Psoas muscle (tissue), 8 donors: ENCODE measurements around the gene NME7. TPM values are rescaled to one million over a fixed set of nuclear protein-coding genes. Genes with fewer than 3 reads are reported as not detected.

Source experiments
- ATAC-seq, 4 donors: fragments of 200-7000 bp; cut with Tn5 transposase; one replicate each; pipeline ENCODE4 v1.9.1; 2020; ENCODE audit warnings: moderate library complexity in 3 of 4, mild to moderate bottlenecking in 2 of 4
- DNase-seq, 2 donors: peaks; one replicate each; pipeline ENCODE4 v3.0.0-alpha.2; 2020
- H3K27ac ChIP-seq: fragments of 200-600 bp; one replicate; pipeline ENCODE4 v1.8.0; 2022
- H3K27me3 ChIP-seq, 3 donors: fragments of 200-600 bp in 1 of 3; one replicate each; pipeline versions ENCODE4 v1.6.1 to v1.8.0; 2013 to 2022; ENCODE audit warnings: low read length in 2 of 3, mild to moderate bottlenecking in 2 of 3, moderate library complexity in 1 of 3; ENCODE audit not compliant: insufficient read depth in 3 of 3
- H3K36me3 ChIP-seq, 2 donors: fragments of 200-600 bp in 1 of 2; one replicate each; pipeline versions ENCODE4 v1.6.1 to v1.8.0; 2013 to 2022; ENCODE audit warnings: low read depth in 1 of 2, mild to moderate bottlenecking in 1 of 2, moderate library complexity in 1 of 2; ENCODE audit not compliant: insufficient read depth in 1 of 2
- H3K4me1 ChIP-seq: fragments of 200-600 bp; one replicate; pipeline ENCODE4 v1.8.0; 2022
- H3K4me3 ChIP-seq: fragments of 200-600 bp; one replicate; pipeline ENCODE4 v1.8.0; 2022; ENCODE audit warnings: mild to moderate bottlenecking
- H3K9me3 ChIP-seq: fragments of 200-600 bp; one replicate; pipeline ENCODE4 v1.8.0; 2022
- WGBS, 3 donors: extraction: QIAGEN DNeasy Blood & Tissue Kit; methylation state at CpG; one replicate each; pipeline versions ENCODE4 v1.1.6 to v1.1.7; 2013; 5-methylcytosine and 5-hydroxymethylcytosine counted together
- intact Hi-C, 2 donors: fragments of 100-400 bp; cut with DNase I; formaldehyde crosslinking; loops; one replicate each; pipeline versions ENCODE4 v1.11.0 to v1.14.2; 2022
- polyA plus RNA-seq, 3 donors: library from polyadenylated mRNA; stranded (reverse); fragments of 200-250 nt; gene quantifications; one replicate each; pipeline ENCODE4 v1.2.3, GENCODE V29; 2013
- total RNA-seq, 4 donors: library from RNA; stranded (reverse); fragmentation: NEBNext Ultra II Directional in 2 of 4; extraction: Animal tissue kit (Norgen Biotek cat#: 25700) in 2 of 4; gene quantifications; one replicate each; pipeline versions ENCODE4 v1.2.1 to v1.2.4, GENCODE V29; 2021 to 2023
- TF ChIP-seq, protein P1 (sequence below): fragments of 200-600 bp; IDR thresholded peaks from one replicate; pipeline ENCODE4 v1.8.0; 2022; ENCODE audit warnings: antibody characterized with exemption
- donor health status: healthy with polysubstance abuse.
- donor health status: DM: no; HTN: no; CAD: no; lungs with moderate emphysema.
- donor health status: Bipolar disorder and iron deficiency.
- donor health status: healthy.
- donor health status: DM: yes; HTN: yes; CAD: no.
- donor health status: DM: no; HTN: no; CAD: no.
- donor health status: DM: no; HTN: no; CAD: no.
- donor health status: DM: yes; HTN: yes; CAD: no.

NME7 gene
- total and polyA plus RNA-seq, 7 donors: 3.9 to 14.1 (median 4.8) TPM

DNA sequence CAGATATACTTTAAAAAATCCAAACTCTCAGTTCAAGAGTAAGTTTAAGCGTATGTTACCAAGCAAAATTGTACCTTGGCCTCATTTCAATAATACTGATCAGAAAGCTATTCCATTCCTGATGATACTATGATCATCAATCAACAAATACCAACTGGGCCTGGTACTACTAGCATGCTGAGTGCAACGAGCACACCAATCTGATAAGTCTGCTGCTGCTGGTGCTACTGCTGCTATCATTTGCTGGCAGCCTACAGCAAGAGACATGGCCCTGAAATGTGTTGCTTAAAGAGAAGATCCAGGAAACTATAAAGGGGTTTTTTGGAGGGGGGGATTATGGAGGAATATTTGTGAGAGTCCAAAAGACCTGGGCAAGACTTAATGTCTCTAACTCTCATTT, 39.7 kb downstream of the NME7 start:
- 90 to 95% (median 91%) methylated on average over 2 of the region's 2 CpGs for WGBS, 3 donors
- no peak overlapping the region for H3K27ac ChIP-seq
- no peaks in the 10 kb centered on the region for H3K4me1 ChIP-seq
- TF ChIP-seq, protein P1, sequence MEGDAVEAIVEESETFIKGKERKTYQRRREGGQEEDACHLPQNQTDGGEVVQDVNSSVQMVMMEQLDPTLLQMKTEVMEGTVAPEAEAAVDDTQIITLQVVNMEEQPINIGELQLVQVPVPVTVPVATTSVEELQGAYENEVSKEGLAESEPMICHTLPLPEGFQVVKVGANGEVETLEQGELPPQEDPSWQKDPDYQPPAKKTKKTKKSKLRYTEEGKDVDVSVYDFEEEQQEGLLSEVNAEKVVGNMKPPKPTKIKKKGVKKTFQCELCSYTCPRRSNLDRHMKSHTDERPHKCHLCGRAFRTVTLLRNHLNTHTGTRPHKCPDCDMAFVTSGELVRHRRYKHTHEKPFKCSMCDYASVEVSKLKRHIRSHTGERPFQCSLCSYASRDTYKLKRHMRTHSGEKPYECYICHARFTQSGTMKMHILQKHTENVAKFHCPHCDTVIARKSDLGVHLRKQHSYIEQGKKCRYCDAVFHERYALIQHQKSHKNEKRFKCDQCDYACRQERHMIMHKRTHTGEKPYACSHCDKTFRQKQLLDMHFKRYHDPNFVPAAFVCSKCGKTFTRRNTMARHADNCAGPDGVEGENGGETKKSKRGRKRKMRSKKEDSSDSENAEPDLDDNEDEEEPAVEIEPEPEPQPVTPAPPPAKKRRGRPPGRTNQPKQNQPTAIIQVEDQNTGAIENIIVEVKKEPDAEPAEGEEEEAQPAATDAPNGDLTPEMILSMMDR: no peak
- no peaks in the 10 kb centered on the region for H3K36me3 ChIP-seq
- no peaks in the 10 kb centered on the region for H3K27me3 ChIP-seq
- intact Hi-C loops: no loop called here
- ATAC-seq: no peak
- DNase-seq: no peak
- H3K9me3 ChIP-seq: no peaks in the 10 kb centered on the region
- H3K4me3 ChIP-seq: no peak overlapping the region

DNA sequence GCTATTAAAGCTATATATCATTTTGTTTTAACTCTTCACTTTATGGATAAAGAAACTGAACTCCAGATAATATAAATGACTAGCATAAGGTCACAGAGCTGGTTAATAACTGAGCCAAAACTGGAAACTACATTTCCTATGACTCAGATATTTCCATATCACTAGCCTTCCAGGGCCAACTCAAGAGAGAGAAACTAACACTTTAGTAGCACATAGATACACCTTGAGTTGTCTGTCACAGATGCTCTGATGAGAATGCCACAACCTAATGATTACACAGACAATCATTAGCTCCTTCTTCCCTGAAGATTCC, 40.7 kb downstream of the NME7 start:
- TF ChIP-seq, protein P1: no peak
- no peak overlapping the region for H3K4me3 ChIP-seq
- H3K27ac ChIP-seq: no peak overlapping the region
- intact Hi-C loops: no loop called here
- H3K27me3 ChIP-seq: no peaks in the 10 kb centered on the region
- DNase-seq: no peak
- no peak for ATAC-seq
- no peaks in the 10 kb centered on the region for H3K9me3 ChIP-seq
- H3K4me1 ChIP-seq: no peaks in the 10 kb centered on the region
- no peaks in the 10 kb centered on the region for H3K36me3 ChIP-seq

DNA sequence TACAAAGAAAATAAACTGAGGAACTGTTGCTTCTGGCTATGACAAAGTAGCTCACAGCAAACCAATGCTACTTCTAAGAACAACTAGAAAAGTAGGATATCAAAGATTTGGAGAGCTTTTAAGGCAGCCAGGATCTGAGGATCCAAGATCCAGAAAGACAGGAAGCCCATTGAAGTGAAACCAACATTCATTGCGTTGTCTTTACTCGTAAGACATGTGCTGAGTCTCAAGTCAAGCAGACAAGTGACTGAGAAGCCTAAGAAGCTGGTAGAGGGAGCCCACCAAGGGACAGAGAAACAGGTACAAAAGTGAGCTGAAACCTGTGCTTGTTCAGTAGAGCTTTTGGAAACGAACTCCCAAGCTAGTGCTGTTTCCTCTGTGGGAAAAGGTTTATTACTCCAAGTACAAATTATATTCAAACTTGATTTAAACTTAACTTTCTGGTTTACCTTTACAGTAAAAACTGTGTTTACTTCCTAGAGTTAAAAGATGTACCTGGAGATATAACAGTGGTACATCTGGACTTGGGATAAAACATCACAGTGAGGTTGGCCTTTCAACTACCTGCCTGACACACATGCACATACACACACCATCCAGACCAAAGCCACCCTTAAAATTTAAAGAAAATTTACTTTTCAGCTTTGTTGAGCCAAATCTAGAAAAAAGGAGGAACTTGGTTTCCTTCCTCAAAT, 41.2 kb downstream of the NME7 start:
- intact Hi-C loops: no loop called here
- no peak overlapping the region for H3K27ac ChIP-seq
- H3K27me3 ChIP-seq: no peaks in the 10 kb centered on the region
- no peaks in the 10 kb centered on the region for H3K36me3 ChIP-seq
- TF ChIP-seq, protein P1: no peak
- DNase-seq: no peak
- WGBS, 3 donors: 81 to 89% (median 89%) methylated on average over 3 of the region's 3 CpGs
- H3K4me3 ChIP-seq: no peak overlapping the region
- H3K4me1 ChIP-seq: no peaks in the 10 kb centered on the region
- no peaks in the 10 kb centered on the region for H3K9me3 ChIP-seq
- no peak for ATAC-seq

DNA sequence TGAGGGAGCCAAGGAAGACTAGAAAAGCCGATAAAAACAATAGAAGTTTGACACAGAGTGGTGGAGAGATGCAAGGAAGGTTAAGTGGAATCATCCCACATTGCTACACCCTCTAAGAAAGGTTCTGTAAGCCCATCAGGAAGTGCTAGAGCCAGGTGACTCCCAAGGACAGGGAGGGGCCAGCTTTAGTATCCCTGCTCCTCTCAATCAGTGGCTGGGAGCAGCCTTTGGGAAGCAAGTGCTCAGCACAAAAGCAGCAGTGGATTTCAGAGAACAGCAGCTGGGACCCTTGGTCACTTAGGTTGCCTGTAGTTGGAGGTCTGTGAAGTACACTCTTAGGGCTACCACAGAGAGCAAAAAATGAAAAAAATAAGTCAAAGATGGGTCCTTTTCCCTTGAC, 42.5 kb downstream of the NME7 start:
- H3K9me3 ChIP-seq: no peaks in the 10 kb centered on the region
- intact Hi-C loops: no loop called here
- 82 to 96% (median 87%) methylated on average over 1 of the region's 1 CpG for WGBS, 3 donors
- no peak overlapping the region for H3K4me3 ChIP-seq
- no peaks in the 10 kb centered on the region for H3K36me3 ChIP-seq
- TF ChIP-seq, protein P1: no peak
- ATAC-seq (no peak), DNase-seq (no peak)
- no peaks in the 10 kb centered on the region for H3K4me1 ChIP-seq
- no peak overlapping the region for H3K27ac ChIP-seq
- no peaks in the 10 kb centered on the region for H3K27me3 ChIP-seq

DNA sequence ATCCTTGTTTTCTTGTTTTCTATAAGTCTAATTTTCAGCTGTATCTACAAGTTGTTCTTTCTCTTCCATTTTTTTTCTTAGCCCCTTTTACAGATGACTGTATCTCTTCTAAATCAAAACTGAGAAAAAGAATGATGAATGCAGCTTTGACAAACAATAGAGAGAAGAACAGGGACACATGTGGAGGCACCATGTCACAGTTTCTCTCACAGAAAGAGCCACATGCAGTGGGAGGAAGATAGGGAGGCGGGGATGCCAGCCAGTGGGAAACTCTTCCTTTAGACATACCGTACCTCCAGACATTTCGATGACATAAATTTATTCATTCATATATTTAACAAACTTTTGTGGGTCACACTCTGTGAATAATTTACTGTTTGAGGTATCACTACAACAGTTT, 45.5 kb downstream of the NME7 start:
- TF ChIP-seq, protein P1: no peak
- H3K27me3 ChIP-seq: no peaks in the 10 kb centered on the region
- DNase-seq (no peak), ATAC-seq (no peak)
- H3K4me3 ChIP-seq: no peak overlapping the region
- intact Hi-C loops: no loop called here
- no peaks in the 10 kb centered on the region for H3K9me3 ChIP-seq
- WGBS, 3 donors: 97 to 99% (median 99%) methylated on average over 3 of the region's 3 CpGs
- H3K36me3 ChIP-seq: no peaks in the 10 kb centered on the region
- H3K4me1 ChIP-seq: no peaks in the 10 kb centered on the region
- no peak overlapping the region for H3K27ac ChIP-seq
